ENCODE measurements around the gene FAM107A. TPM values are rescaled to one million over a fixed set of nuclear protein-coding genes. Genes with fewer than 3 reads are reported as not detected.

Gene FAM107A
- total and polyA plus RNA-seq, 2 experiments from 2014 or later = 1.0 to 1.1 TPM

- H3K9me2 ChIP-seq (ENCODE audit: insufficient read depth) = peaks cover under 1% of the 10 kb centered on the region; the same call in 1 of the 2 replicates
- H2AFZ ChIP-seq = 0 out of 2 replicates have a peak overlapping the region, but pooled peaks have one; percentile 59
- no peaks in the 10 kb centered on the region for H3F3A ChIP-seq (replicated peaks; ENCODE audit: low read depth)
- H3K36me3 ChIP-seq (ENCODE audit: insufficient read depth) = no peaks in the 10 kb centered on the region
- H4K20me1 ChIP-seq (replicated peaks; ENCODE audit: insufficient read depth) = no peaks in the 10 kb centered on the region
- DNase-seq (ENCODE audit: low spot score) (no peak), ATAC-seq (no peak)
- H3K27ac ChIP-seq (ENCODE audit: low read depth) = no peak overlapping the region
- H3K4me3 Mint-ChIP-seq = no peak overlapping the region
- H3K4me2 ChIP-seq = no peak overlapping the region
- TF ChIP-seq EZH2 (IDR thresholded peaks at IDR 0.05; ENCODE audit: low read depth, unreplicated experiment) = no peak
- no peak for TF ChIP-seq CREB1 (CRISPR knock-in tag; IDR thresholded peaks at IDR 0.05; ENCODE audit: low read depth)
- TF ChIP-seq STAT1 (IDR thresholded peaks at IDR 0.05; ENCODE audit: unreplicated experiment) = no peak
- no peak for TF ChIP-seq CTCF (conservative IDR thresholded peaks at IDR 0.05; ENCODE audit: low read depth in 2 of 2)
- TF ChIP-seq NANOG (IDR thresholded peaks at IDR 0.05; ENCODE audit: borderline replicate concordance) = no peak
- no peak for TF ChIP-seq EZH2phosphoT487 (IDR thresholded peaks at IDR 0.05; ENCODE audit: unreplicated experiment)
- TF ChIP-seq ZNF331 (CRISPR knock-in tag; IDR thresholded peaks at IDR 0.05; ENCODE audit: low read depth) = no peak
- no peak for TF ChIP-seq POLR2AphosphoS5 (IDR thresholded peaks at IDR 0.05; ENCODE audit: low read depth)
- no peak for TF ChIP-seq ZNF462 (CRISPR knock-in tag; IDR thresholded peaks at IDR 0.05)
- no peaks in the 10 kb centered on the region for H3K9me3 Mint-ChIP-seq
- peaks cover 26% of the 10 kb centered on the region for H3K4me1 Mint-ChIP-seq
- H3K79me2 ChIP-seq (replicated peaks; ENCODE audit: insufficient read depth) = no peaks in the 10 kb centered on the region
- H3K27me3 Mint-ChIP-seq (ENCODE audit: insufficient read depth, low read depth, poor library complexity) = peaks cover 5% of the 10 kb centered on the region
- no peak overlapping the region for H3K4me3 ChIP-seq
- H3K27me3 ChIP-seq (ENCODE audit: insufficient read depth) = no peaks in the 10 kb centered on the region
- no peaks in the 10 kb centered on the region for H3K36me3 Mint-ChIP-seq (ENCODE audit: low read depth)
- H3K27ac Mint-ChIP-seq = no peak overlapping the region
- peaks cover 13% of the 10 kb centered on the region; the same call in 1 of the 2 replicates for H3K4me1 ChIP-seq (ENCODE audit: insufficient read depth)
Measured at GRCh38 chr3:58573640-58574039, 3.6 kb downstream of the FAM107A start.
